OCI-LY7 (cell line): ENCODE results near the gene FA2H. TPM values are rescaled to one million over a fixed set of nuclear protein-coding genes. Genes with fewer than 3 reads are reported as not detected.

Experiments
- BruUV-seq: library from RNA; stranded (reverse); fragments of 400-500 nt; replicated peaks from 2 replicates; lab custom pipeline; 2021; lab: Mats Ljungman, UMichigan
- CTCF ChIA-PET: fragments of 300-600 bp; sonication (Branson Sonifier 250); formaldehyde crosslinking; loops from one replicate; lab custom pipeline; 2022; ENCODE audit warnings: antibody characterized with exemption; ENCODE audit not compliant: unreplicated experiment; lab: Charles Lee
- POLR2A ChIA-PET: fragments of 300-600 bp; sonication (Branson Sonifier 250); formaldehyde crosslinking; loops from one replicate; lab custom pipeline; 2022; ENCODE audit warnings: antibody characterized with exemption; lab: Charles Lee
- DNase-seq: peaks from one replicate; pipeline ENCODE4 v3.0.0-alpha.2; 2015; ENCODE audit warnings: low spot score
- H2AFZ ChIP-seq: fragments of 200-600 bp; sonication (generic), shearing (Covaris generic); 2 replicates; pipeline ENCODE4 v1.6.1; 2014; ENCODE audit warnings: mild to moderate bottlenecking, antibody characterized with exemption, low read length, moderate library complexity
- H3K27ac ChIP-seq: fragments of 200-600 bp; sonication (generic); 2 replicates; pipeline ENCODE4 v1.5.1; 2014; ENCODE audit warnings: mixed run types, low read depth, mild to moderate bottlenecking, moderate library complexity, low read length, inconsistent platforms; ENCODE audit not compliant: poor library complexity, severe bottlenecking
- H3K36me3 ChIP-seq: fragments of 200-600 bp; sonication (generic); 2 replicates; pipeline ENCODE4 v1.6.1; 2014; ENCODE audit warnings: mild to moderate bottlenecking, antibody characterized with exemption, low read length, moderate library complexity, mixed read lengths; ENCODE audit not compliant: insufficient read depth
- H3K4me1 ChIP-seq: fragments of 200-600 bp; sonication (generic); 2 replicates; pipeline ENCODE4 v1.5.1; 2014; ENCODE audit warnings: mild to moderate bottlenecking, low read length; ENCODE audit not compliant: insufficient read depth, poor library complexity, severe bottlenecking
- H3K4me2 ChIP-seq: fragments of 200-600 bp; sonication (generic); 2 replicates; pipeline ENCODE4 v1.6.1; 2014; ENCODE audit warnings: mild to moderate bottlenecking, low read length
- H3K4me3 ChIP-seq: fragments of 200-600 bp; sonication (generic); 2 replicates; pipeline ENCODE4 v1.5.1; 2014; ENCODE audit warnings: mild to moderate bottlenecking, low read depth, low read length; ENCODE audit not compliant: poor library complexity, severe bottlenecking
- H3K79me2 ChIP-seq: fragments of 200-600 bp; sonication (generic); 2 replicates; pipeline ENCODE4 v1.6.1; 2016; ENCODE audit warnings: low read depth, mild to moderate bottlenecking, low read length, moderate library complexity, mixed read lengths; ENCODE audit not compliant: insufficient read depth
- H3K9me2 ChIP-seq: fragments of 200-600 bp; sonication (generic); 2 replicates; pipeline ENCODE4 v1.6.1; 2016; ENCODE audit warnings: mild to moderate bottlenecking, low read length, mixed read lengths; ENCODE audit not compliant: insufficient read depth
- H3K9me3 ChIP-seq: fragments of 200-600 bp; sonication (generic); 2 replicates; pipeline ENCODE4 v1.6.1; 2014; ENCODE audit warnings: mild to moderate bottlenecking, mixed run types, low read length, mixed read lengths
- H4K20me1 ChIP-seq: fragments of 200-600 bp; sonication (generic); 2 replicates; pipeline ENCODE4 v1.6.1; 2014; ENCODE audit warnings: mild to moderate bottlenecking, antibody characterized with exemption, low read length, moderate library complexity, mixed read lengths; ENCODE audit not compliant: insufficient read depth
- CTCF ChIP-seq: fragments of 200-600 bp; sonication (generic); conservative IDR thresholded peaks from 2 replicates; pipeline ENCODE4 v1.5.1; 2014; ENCODE audit warnings: mild to moderate bottlenecking, antibody characterized with exemption, low read length, moderate library complexity, mixed read lengths
- EZH2phosphoT487 ChIP-seq: fragments of 200-600 bp; sonication (generic); IDR thresholded peaks from 2 replicates; pipeline ENCODE4 v1.6.1; 2018; ENCODE audit warnings: low read depth, borderline replicate concordance, mild to moderate bottlenecking, mixed run types, antibody characterized with exemption, low read length, moderate library complexity, mixed read lengths
- intact Hi-C: fragments of 100-400 bp; cut with micrococcal nuclease; formaldehyde crosslinking; loops from one replicate; pipeline ENCODE4 v1.10.0; 2022; ENCODE audit not compliant: unreplicated experiment
- total RNA-seq, 2 experiments: library from RNA; depleted of rRNA in 1 of 2; stranded (reverse); fragments of >200 nt in 1 of 2; shearing (Covaris generic) in 1 of 2; gene quantifications; 2 replicates each; pipeline ENCODE4 v1.2.3, GENCODE V29; 2014 to 2022

Gene FA2H
- total RNA-seq, 2 experiments from 2014 or later, result 0.73 to 4.7 TPM

DNA sequence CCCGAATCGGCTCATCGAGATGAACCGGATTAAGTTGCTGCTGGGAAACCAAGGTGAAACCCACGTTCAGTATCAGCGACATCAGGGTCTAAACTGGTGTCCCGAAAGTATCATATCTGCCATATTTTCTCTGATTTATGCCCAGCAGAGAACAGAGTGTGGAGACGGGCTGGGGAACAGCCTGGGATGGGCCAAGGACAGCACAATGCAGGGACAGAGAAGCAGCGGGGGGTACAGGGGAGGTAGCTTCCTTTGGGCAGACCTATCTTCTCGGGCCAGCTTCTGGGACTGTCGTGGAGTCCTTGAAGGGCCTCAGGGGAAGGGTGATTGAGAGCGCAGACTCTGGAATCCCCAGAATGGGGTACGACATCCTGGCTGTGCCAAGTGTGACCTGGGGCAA is 56.5 kb downstream of the FA2H start:
- H3K27ac ChIP-seq, result no peak overlapping the region
- CTCF ChIA-PET, result no interaction called here
- H4K20me1 ChIP-seq, result no peaks in the 10 kb centered on the region
- no peaks in the 10 kb centered on the region for H3K79me2 ChIP-seq
- no peak for DNase-seq
- H3K4me2 ChIP-seq, result no peak overlapping the region
- H3K36me3 ChIP-seq, result no peaks in the 10 kb centered on the region
- no peak overlapping the region for H2AFZ ChIP-seq
- H3K4me1 ChIP-seq, result no peaks in the 10 kb centered on the region
- no peak overlapping the region for H3K4me3 ChIP-seq
- H3K9me2 ChIP-seq, result no peaks in the 10 kb centered on the region
- intact Hi-C loops, result no loop called here
- H3K9me3 ChIP-seq, result no peaks in the 10 kb centered on the region
- no peak for TF ChIP-seq EZH2phosphoT487
- TF ChIP-seq CTCF, result no peak
- POLR2A ChIA-PET, result no interaction called here
- no TSS peak for BruUV-seq

GRCh38 chr16:74717367-74717766 is 57.3 kb downstream of the FA2H start:
- Histone ChIP-seq H3K4me3 (no peak overlapping the region), H3K4me1 (no peaks in the 10 kb centered on the region), H3K79me2 (no peaks in the 10 kb centered on the region), H2AFZ (0 out of 2 replicates have a peak overlapping the region, but pooled peaks have one; percentile 32), H3K27ac (no peak overlapping the region), H3K36me3 (no peaks in the 10 kb centered on the region), H4K20me1 (no peaks in the 10 kb centered on the region), H3K4me2 (no peak overlapping the region), H3K9me3 (no peaks in the 10 kb centered on the region), H3K9me2 (no peaks in the 10 kb centered on the region)
- POLR2A ChIA-PET, result no interaction called here
- CTCF ChIA-PET, result no interaction called here
- no TSS peak for BruUV-seq
- intact Hi-C loops, result no loop called here
- TF ChIP-seq CTCF, result no peak
- no peak for TF ChIP-seq EZH2phosphoT487
- no peak for DNase-seq

DNA sequence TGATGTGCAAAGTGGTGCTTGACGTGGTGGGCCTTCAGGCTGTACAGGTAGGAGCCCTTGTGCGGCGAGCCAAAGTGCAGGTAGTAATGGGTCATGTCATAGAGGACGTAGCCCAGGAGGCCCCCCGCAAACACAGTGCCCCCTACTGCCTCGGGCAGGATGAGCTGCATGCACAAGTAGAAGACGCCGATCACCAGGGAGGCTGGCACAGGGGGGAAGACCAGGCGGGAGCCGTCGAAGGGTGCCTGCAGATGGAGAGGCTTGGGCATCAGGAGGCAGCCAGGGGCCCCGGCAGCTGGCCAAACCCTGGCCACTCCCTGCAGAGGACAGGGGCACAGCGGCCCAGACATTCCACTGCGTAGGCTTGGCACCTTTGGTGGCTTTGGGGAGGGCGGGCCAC is 58.3 kb downstream of the FA2H start:
- CTCF ChIA-PET, result interaction anchor here (0.6 kb wide), 1 partner anchor 20 kb away, joined by 4 read pairs; no protein-coding TSS in a partner anchor
- Histone ChIP-seq H3K4me3 (no peak overlapping the region), H3K4me2 (no peak overlapping the region), H3K9me3 (no peaks in the 10 kb centered on the region), H2AFZ (no peak overlapping the region), H3K27ac (no peak overlapping the region), H3K9me2 (no peaks in the 10 kb centered on the region), H4K20me1 (no peaks in the 10 kb centered on the region), H3K79me2 (no peaks in the 10 kb centered on the region), H3K4me1 (no peaks in the 10 kb centered on the region), H3K36me3 (no peaks in the 10 kb centered on the region)
- no peak for DNase-seq
- POLR2A ChIA-PET, result interaction anchor here (0.6 kb wide), 2 partner anchors 143 to 337 kb away, joined by 3 read pairs; no protein-coding TSS in a partner anchor
- BruUV-seq, result no TSS peak
- intact Hi-C loops, result no loop called here
- TF ChIP-seq CTCF (no peak; the same call in 1 of the 2 replicates), EZH2phosphoT487 (no peak)
